Fibroblast of pulmonary artery (primary cell): Measurements from ENCODE around the gene TREM2.

Experiments
- DNase-seq: peaks from one replicate; pipeline ENCODE4 v3.0.0-alpha.2; 2010; ENCODE audit warnings: low read depth
- H3K4me3 ChIP-seq: replicated peaks from 2 replicates; pipeline ENCODE4 v1.5.1; 2011; ENCODE audit warnings: low read depth, mild to moderate bottlenecking, control low read depth, low read length, moderate library complexity
- TF ChIP-seq, protein P1 (sequence below): IDR thresholded peaks from 2 replicates; pipeline ENCODE4 v1.5.1; 2011; ENCODE audit warnings: mild to moderate bottlenecking, control low read depth, low read length, inconsistent platforms; ENCODE audit errors: missing control alignments

The TREM2 gene

DNA sequence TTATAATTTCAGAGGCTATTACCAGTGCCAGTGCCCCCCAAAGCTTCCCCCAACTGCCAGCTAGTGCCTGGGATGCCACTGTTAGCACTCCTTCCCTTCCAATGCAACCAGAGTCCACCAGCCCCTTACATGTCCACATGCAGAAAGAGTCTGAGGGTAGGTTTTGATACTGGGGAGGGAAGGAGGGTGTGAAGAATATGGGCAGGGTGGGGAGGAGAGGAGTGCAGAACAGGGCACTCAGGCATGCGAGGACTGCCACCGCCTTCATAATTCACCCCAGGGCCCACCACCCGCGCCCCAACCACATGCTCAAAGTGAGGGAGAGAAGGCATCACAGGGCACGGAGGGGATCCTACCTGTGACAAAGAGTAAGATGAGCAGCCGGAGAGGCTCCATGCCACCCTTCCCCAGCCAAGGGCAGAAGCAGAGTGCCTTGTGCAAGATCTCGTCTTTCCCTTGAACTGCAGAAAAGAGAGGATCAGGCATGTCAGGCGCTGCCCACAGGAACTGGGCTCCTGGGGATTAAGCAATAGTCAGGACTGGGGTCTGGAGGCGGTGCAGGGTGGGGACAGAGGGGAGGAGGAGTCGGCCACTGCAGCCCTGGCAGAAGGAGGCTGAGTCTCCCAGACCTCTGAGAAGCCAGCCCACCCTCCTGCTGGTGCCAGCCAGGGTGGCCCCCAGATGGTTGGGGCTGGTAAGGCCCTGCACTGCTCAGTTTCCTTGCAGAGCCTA is at the start of gene TREM2:
TSS of gene TREM2 (minus strand) at position 430 of the 732 bp plus-strand sequence. CDS start at position 396, 34 bp downstream.
- H3K4me3 ChIP-seq: no peak within 1 kb of the TSS
- DNase-seq: no peak
- TF ChIP-seq, protein P1, sequence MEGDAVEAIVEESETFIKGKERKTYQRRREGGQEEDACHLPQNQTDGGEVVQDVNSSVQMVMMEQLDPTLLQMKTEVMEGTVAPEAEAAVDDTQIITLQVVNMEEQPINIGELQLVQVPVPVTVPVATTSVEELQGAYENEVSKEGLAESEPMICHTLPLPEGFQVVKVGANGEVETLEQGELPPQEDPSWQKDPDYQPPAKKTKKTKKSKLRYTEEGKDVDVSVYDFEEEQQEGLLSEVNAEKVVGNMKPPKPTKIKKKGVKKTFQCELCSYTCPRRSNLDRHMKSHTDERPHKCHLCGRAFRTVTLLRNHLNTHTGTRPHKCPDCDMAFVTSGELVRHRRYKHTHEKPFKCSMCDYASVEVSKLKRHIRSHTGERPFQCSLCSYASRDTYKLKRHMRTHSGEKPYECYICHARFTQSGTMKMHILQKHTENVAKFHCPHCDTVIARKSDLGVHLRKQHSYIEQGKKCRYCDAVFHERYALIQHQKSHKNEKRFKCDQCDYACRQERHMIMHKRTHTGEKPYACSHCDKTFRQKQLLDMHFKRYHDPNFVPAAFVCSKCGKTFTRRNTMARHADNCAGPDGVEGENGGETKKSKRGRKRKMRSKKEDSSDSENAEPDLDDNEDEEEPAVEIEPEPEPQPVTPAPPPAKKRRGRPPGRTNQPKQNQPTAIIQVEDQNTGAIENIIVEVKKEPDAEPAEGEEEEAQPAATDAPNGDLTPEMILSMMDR: no peak

DNA sequence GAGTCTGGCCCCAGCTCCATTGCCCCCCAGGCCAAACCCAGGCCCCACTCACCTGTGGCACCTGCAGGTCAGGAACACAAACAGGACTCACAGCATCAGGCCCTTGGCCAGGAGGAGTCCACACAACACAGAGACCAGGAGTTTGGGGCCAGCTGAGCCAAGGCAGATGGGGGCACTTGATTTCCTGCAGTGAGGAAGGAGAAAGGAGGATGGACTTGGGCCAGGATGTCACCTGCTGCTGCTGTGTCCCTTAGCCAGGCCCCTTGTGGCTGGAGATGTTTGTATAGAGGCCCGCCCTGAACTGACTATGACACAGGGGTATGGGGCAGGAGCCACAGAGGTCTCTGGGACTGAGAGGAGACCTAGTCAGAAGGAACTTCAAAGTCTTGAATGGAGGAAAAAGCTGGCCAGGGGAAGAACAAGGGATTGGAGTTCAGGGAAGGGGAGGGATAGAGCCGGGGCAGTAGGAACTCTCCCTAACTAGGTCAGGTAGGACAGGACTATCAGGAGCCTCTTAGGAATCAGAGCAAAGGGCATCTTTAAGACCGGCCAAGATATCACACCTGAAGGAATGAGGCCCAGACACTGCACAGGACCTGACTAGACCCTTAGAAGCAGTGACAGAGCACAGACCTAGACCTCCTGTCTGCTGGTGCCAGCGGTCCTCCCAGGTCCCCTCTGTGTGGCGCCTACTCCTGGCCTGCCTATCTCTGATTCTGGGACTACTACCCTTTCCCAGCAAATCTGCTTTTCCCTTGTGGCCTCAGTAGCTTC is 46.8 kb upstream of the TREM2 start:
- TF ChIP-seq, protein P1: no peak
- no peak for DNase-seq
- no peak overlapping the region for H3K4me3 ChIP-seq

DNA sequence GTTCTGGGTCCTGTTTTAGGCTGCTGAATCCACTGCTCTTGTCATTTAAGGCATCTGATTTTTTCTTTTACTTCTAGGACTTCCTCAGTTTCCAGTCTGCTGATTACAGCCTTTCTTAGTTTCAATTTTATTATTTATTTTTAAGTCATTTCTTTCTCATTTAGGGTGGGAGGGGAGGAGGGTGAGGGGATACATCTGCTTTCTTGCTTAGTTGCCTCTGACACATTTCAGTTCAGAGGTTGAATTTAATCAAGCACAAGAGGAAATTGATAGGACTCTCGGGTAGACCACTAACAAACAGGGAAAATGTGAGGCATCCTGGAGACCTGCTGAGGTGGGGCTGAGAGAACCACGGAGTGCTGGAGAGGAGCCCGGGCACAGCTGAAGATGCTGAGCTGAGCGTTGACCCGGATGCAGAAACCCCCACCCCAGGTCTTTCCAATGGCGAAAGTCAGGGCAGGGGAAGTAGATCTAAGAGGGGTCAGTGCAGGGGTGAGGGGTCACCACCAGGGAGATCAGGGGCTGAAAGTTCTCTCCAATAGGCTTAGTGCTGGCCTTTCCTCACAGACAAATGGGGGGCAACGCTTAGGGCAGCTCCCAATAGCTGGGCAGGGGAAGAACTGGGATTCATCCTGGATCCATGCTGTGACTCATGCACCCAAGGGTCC is 45.7 kb upstream of the TREM2 start:
- no peak for DNase-seq
- TF ChIP-seq, protein P1: no peak
- H3K4me3 ChIP-seq: no peak overlapping the region

DNA sequence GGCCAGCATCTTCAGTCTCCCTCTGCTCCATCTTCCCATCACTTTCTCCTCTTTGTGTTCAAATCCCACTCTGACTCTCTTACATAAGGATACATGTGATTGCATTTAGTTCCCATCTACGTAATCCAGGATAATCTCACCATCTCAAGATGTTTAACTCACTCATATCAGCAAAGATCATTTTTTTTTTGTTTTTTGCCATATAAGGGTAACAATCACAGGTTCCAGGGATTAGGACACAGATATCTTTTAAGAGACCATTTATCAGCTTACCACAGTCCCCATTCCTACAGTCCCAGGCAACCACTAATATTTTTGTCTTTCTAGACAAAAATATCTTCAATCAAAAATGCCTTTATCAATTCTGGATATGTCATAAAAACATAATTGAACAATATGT is 41.2 kb upstream of the TREM2 start:
- no peak overlapping the region for H3K4me3 ChIP-seq
- DNase-seq: no peak
- TF ChIP-seq, protein P1: no peak

DNA sequence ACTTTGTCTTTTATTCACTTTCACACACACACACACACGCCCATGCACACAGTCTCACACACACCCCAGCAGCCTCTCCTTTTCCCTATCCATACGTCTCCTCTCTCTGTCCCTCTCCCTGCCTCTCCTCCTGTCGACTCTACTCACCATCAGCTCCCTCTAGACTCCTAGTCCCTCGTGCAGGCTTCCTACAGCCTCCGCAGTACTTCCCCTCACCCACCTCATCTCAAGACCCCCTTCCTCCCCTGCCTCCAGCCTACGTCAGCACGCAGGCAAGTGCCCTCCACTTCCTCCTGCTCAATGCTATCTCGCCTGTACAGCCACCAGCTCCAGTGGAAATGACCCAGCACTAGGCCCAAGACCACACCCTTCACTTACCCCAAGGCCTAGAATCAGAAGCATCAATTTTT is 38.9 kb upstream of the TREM2 start:
- no peak for DNase-seq
- TF ChIP-seq, protein P1: no peak

DNA sequence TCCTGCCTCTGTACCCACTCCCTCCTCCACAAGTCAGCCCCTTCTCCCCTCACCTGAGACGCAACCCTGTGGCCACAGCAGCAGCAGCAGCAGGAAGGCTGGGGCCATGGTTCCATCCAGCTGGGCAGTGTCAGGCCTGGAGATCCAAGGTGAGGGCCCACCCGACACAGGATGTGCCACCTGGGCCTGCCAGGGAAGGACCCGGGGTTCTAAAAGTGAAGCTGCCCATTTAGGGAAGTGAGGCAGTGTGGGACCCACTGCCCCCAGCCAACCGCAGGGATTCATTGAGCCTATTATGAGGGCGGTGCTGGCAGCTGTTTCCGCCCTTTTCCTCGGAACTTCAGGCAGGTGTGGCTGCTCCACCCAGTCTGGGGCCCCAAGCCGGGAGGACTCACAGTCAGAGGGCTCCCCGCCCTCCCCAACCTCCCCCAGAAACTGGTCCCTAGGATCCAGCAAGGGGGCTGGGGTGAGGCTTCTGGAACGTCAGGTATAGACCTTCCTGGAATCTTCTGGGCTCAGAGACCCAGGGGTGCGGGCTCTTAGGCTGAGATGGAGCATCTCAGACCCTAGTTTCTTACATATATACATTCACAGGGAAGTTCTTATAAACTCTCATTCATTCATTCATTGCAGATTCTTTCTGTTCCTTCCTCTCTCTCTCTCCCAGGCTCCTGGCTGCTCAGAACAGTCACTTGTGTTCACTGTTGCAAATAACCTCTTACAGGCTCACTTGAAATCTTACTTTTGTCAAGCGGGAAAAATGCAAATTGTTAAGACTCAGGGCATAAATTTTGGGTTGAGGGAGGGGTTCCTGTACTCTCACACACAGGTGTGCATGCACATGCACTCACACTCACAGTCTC is 38.2 kb upstream of the TREM2 start, which contains the start of gene TREML2:
TSS of gene TREML2 (minus strand) at position 249 of the 863 bp plus-strand sequence. CDS start at position 108, 141 bp downstream.
- H3K4me3 ChIP-seq: no peak within 1 kb of the TSS
- TF ChIP-seq, protein P1: no peak
- DNase-seq: no peak

More for the DNA sequence above, 38.9 kb upstream of the TREM2 start:
- H3K4me3 ChIP-seq: no peak overlapping the region
